ENCODE measurements around the gene NEK6.
A peak's percentile ranks its signal among the peaks of the same experiment; 100 is the strongest.

Gene NEK6

DNA sequence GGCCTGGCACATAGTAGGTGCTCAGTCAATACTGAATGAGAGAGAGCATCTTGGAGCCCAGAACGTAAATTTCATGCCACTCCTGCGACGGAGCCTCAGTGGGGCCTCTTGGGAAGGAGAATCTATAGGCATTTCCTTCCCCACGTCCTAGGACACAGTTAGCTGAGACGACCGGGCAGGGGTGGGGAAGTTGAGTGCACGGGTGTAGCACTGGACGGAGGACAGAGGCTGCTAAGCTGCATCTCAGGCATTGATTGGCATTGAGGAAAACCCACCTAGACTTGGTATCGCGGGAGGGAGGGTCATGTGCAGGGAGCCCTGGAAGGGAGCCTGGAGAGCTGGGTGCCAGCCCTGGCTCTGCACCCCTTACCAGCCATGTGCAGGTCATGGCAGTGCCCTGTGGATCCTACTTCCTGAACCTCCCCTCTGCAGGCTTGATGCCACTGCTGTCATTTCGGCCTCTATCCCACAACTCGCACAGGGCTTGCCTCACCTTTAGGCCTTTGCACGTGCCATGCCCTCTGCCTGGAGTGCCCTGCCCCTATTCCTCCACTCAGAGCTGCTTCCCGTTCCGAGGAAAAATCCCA is 25.6 kb downstream of the NEK6 start:
- Mint-ChIP-seq H3K4me3 (peak overlapping the region; percentile 17), H3K36me3 (ENCODE audit: low read depth) (peaks cover 71% of the 10 kb centered on the region), H3K9me3 (no peaks in the 10 kb centered on the region), H3K27me3 (no peaks in the 10 kb centered on the region), H3K27ac (peak overlapping the region; percentile 79), H3K4me1 (ENCODE audit: low read depth) (peaks cover 97% of the 10 kb centered on the region)
- intact Hi-C loops (cut with micrococcal nuclease): no loop called here

DNA sequence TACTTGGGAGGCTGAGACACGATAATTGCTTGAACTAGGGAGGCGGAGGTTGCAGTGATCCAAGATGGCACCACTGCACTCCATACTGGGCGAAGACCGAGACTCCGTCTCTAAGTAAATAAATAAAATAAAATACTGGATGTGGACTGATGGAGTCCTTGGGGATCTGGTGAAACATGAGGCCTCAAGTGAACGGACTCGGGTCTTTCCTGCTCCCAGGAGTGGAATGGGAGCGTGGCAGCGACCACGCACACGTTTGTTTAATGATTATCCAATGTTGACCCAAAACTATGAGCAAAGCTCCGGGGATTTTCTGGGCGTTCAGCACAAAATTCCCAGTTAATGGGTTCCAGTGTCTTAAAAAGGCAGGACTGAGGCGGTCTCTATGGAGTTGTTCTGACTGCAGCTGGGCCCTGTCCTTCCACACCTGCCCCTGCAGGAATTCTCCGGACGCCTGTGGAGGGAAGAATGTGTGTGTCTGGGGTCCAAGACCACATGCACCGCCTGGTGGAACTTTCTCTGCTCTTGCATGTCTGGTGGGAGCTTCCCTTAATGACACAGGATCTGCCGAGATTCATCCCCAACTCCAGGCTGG is 26.6 kb downstream of the NEK6 start:
- H3K27me3 Mint-ChIP-seq: no peaks in the 10 kb centered on the region
- H3K27ac Mint-ChIP-seq: peak overlapping the region; percentile 90
- intact Hi-C loops (cut with micrococcal nuclease): no loop called here
- peaks cover 74% of the 10 kb centered on the region for H3K36me3 Mint-ChIP-seq (ENCODE audit: low read depth)
- H3K4me3 Mint-ChIP-seq: no peak overlapping the region
- peaks cover 97% of the 10 kb centered on the region for H3K4me1 Mint-ChIP-seq (ENCODE audit: low read depth)
- no peaks in the 10 kb centered on the region for H3K9me3 Mint-ChIP-seq

DNA sequence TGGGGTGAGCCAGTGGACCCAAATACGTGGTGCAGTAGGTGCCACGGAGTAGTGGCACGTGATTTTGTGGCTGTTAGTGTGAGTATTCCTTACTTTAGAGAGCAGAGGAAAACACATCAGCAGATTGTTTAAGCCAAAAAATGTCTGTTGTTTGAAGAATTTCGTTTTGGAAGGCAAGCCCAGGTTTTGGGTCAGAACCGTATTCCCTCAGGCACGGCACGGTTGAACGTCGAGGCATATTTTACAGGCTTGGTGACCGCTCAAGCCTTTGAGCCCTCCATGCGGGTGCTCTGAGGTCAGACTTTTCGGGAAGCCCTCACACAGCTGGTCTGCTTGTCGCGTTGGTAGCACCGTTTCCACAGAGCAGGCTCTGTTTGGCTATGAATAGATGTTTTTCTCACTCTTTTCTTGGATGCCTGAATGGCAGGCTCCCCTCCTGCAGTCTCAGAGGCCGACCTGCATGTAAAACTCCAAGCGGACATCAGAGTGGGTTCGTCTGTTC is 27.2 kb downstream of the NEK6 start:
- intact Hi-C loops (cut with micrococcal nuclease): no loop called here
- Mint-ChIP-seq H3K27me3 (no peaks in the 10 kb centered on the region), H3K4me1 (ENCODE audit: low read depth) (peaks cover 97% of the 10 kb centered on the region), H3K4me3 (no peak overlapping the region), H3K27ac (peak overlapping the region; percentile 90), H3K9me3 (no peaks in the 10 kb centered on the region), H3K36me3 (ENCODE audit: low read depth) (peaks cover 74% of the 10 kb centered on the region)

DNA sequence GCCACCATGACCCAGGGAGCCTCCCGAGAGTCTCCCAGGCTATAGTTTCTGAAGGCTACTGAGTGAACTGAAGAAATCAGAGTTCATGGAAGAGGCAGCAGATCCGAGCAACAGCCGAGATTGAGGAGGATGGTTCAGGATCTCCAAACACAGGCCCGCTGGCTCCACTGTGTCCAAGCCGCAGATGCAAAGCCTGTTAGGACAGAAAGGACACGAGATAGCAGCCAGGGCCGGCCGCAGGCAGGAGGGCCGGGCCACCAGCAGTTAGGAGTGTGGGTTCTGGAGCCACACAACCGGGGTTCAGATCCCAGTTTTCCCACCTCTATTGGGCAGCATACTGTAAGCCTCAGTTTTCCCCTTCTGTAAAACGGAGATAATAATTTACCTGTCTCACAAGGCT is 27.7 kb downstream of the NEK6 start:
- Mint-ChIP-seq H3K36me3 (ENCODE audit: low read depth) (peaks cover 74% of the 10 kb centered on the region), H3K27ac (peak overlapping the region; percentile 90), H3K27me3 (no peaks in the 10 kb centered on the region), H3K4me1 (ENCODE audit: low read depth) (peaks cover 97% of the 10 kb centered on the region), H3K4me3 (peak overlapping the region; percentile 50), H3K9me3 (no peaks in the 10 kb centered on the region)
- intact Hi-C loops (cut with micrococcal nuclease): no loop called here

DNA sequence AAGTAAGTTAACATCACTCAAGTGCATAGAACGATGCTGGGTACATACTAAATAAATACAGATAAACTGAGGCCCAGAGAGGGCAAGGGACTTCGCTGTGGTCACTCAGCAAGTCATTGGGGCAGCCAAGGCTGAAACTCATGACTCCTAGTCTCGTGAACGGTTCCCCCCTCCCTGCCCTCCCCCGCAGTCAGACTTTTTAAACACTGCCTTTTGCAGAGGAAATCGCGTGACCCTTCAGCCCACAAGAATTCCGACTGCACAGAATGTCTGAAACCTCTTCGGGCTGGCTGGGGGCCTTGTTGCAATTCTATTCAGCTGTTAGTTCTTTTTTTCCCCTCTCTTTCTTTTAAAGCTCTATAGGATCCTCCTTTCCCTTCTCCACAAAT is 28.1 kb downstream of the NEK6 start:
- H3K27me3 Mint-ChIP-seq: no peaks in the 10 kb centered on the region
- H3K9me3 Mint-ChIP-seq: no peaks in the 10 kb centered on the region
- peaks cover 97% of the 10 kb centered on the region for H3K4me1 Mint-ChIP-seq (ENCODE audit: low read depth)
- H3K4me3 Mint-ChIP-seq: peak overlapping the region; percentile 77
- H3K36me3 Mint-ChIP-seq (ENCODE audit: low read depth): peaks cover 74% of the 10 kb centered on the region
- peak overlapping the region; percentile 90 for H3K27ac Mint-ChIP-seq
- intact Hi-C loops (cut with micrococcal nuclease): no loop called here

DNA sequence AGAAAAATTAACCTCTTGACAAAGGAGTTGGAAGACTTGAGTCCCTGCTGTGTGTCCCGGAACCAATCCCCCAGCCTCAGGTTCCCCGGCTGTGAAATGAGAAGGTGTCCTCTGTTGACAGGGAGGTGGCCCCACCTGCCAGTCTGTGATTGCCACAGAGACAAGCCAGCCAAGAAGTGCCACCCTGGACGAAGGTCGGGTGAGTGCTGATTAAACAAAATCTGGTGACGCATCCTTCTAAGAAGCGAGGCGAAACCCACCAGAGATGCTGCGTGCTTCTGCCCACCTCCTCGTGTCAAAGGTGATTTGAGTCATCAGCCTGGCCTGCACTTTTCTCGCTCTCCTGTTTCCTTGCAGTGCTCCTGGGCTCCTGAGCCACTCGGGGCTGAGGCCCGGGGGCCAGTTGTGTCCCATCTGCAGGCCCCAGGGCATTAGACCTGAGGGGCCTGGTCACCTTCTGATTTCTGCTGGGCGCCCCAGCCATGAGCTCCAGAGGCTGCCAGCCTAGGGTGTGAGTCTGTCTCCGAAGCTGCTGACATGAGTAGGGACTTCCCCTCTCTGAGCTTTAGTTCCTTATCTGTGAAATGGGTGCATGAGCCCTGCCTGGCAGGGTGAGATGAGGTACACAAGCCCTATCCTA is 28.7 kb downstream of the NEK6 start:
- Mint-ChIP-seq H3K36me3 (ENCODE audit: low read depth) (peaks cover 74% of the 10 kb centered on the region), H3K4me1 (ENCODE audit: low read depth) (peaks cover 97% of the 10 kb centered on the region), H3K27me3 (no peaks in the 10 kb centered on the region), H3K9me3 (no peaks in the 10 kb centered on the region), H3K27ac (peak overlapping the region; percentile 90), H3K4me3 (peak overlapping the region; percentile 77)
- intact Hi-C loops (cut with micrococcal nuclease): no loop called here

DNA sequence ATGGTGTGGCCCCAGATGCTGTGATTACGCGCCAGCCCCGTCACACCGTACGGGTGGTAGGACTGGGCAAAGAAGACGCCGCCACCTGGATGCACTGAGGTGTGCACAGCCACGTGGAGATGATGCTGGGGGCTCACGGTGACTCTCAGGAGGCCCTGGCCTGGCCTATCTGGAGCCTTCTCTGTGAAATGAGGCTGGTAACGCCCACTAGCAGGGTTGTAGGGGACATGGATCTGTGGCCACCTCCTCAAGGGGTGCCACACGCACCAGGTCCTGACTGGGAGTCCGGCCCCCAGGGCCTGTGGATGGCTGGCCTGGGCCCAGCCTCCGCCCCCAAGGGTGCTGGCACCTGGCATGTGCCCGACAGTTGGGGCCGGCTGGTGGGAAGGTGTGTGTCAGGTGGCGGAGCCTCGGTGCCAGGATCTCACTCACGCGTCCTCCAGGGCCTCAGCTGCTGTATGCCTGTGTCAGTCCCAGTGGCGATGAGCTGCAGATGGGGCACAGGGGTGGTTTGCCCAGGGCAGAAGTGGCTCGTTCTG is 32.4 kb downstream of the NEK6 start:
- H3K27ac Mint-ChIP-seq: peak overlapping the region; percentile 66
- peaks cover 98% of the 10 kb centered on the region for H3K4me1 Mint-ChIP-seq (ENCODE audit: low read depth)

DNA sequence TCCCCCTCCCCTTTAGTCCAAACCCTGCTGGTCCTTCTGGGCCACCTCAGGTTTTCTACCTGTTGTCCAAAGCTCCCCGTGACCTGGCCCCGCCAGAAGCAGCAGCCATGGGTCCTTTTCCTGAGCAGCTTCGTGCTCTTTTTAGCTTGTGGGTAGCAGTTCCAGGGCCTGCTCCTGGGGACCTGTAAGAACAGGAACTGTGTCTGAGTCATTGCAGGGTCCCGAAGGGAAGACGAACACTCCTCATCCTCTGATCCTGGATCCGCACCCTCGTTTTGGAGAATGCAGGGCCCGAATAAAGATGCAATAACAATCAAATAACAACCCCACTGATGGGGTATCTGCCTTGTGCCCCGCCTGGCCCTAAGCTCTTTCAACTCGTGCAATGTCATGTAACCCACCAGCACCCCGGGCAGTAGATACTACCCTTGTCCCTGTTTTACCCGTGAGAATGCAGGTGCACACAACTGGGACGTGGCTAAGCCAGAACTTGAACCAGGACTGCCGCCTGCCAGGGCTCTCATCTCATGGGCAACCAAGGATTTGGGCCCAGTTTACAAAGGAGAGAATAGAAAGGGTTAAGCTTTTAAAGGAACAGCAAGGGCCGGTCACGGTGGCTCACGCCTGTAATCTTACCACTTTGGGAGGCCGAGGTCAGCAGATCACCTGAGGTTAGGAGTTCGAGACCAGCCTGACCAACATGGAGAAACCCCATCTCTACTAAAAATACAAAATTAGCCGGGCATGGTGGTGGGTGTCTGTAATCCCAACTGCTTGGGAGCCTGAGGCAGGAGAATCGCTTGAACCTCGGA is 33.2 kb downstream of the NEK6 start:
- H3K4me1 Mint-ChIP-seq (ENCODE audit: low read depth): peaks cover 100% of the 10 kb centered on the region
- H3K36me3 Mint-ChIP-seq (ENCODE audit: low read depth): peaks cover 91% of the 10 kb centered on the region
- no peaks in the 10 kb centered on the region for H3K9me3 Mint-ChIP-seq
- H3K27ac Mint-ChIP-seq: peak overlapping the region; percentile 66
- intact Hi-C loops (cut with micrococcal nuclease): loop anchor here (5.0 to 10.0 kb wide), 2 partner anchors 34 to 156 kb away; partner anchors contain the start of gene NEK6
- H3K4me3 Mint-ChIP-seq: peak overlapping the region; percentile 52
- H3K27me3 Mint-ChIP-seq: no peaks in the 10 kb centered on the region

More for the DNA sequence above, 32.4 kb downstream of the NEK6 start:
- Mint-ChIP-seq H3K27me3 (no peaks in the 10 kb centered on the region), H3K4me3 (peak overlapping the region; percentile 52), H3K9me3 (no peaks in the 10 kb centered on the region), H3K36me3 (ENCODE audit: low read depth) (peaks cover 88% of the 10 kb centered on the region)
- intact Hi-C loops (cut with micrococcal nuclease): loop anchor here (5.0 to 10.0 kb wide), 2 partner anchors 33 to 155 kb away; partner anchors contain the start of gene NEK6

DNA sequence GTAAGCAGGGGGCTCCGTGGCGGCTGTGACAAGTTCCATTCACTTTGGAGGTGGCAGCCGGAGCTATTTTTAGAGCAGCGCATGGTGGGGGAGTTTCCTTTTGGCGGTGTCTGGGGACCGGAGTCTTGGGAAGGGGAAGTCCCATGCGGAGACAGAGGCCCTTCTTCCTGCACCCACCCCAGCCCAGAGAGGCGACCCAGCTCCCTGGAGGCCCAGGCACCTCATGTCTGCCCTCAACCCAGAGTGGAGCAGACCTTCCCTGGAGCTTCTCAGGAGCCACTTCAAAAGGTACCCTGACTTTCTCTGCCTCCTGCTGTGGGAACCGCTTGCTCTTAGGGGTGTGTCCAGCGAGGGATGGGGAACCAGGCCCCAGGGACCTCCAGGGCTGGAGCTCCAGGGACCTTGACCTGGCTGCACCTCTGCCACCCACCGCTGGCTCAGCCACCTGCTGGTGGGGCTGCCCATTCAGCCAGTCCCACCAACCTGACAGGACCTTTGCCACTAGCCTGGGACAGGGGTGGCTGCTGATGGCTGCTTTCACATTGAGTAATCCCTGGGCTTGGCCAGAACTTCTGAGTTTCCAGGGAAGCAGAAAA is 34.1 kb downstream of the NEK6 start:
- no peaks in the 10 kb centered on the region for H3K27me3 Mint-ChIP-seq
- no peaks in the 10 kb centered on the region for H3K9me3 Mint-ChIP-seq
- intact Hi-C loops (cut with micrococcal nuclease): loop anchor here (5.0 to 10.0 kb wide), 2 partner anchors 35 to 157 kb away; partner anchors contain the start of gene NEK6
- peaks cover 92% of the 10 kb centered on the region for H3K36me3 Mint-ChIP-seq (ENCODE audit: low read depth)
- peak overlapping the region; percentile 66 for H3K27ac Mint-ChIP-seq
- H3K4me3 Mint-ChIP-seq: peak overlapping the region; percentile 52
- H3K4me1 Mint-ChIP-seq (ENCODE audit: low read depth): peaks cover 100% of the 10 kb centered on the region

DNA sequence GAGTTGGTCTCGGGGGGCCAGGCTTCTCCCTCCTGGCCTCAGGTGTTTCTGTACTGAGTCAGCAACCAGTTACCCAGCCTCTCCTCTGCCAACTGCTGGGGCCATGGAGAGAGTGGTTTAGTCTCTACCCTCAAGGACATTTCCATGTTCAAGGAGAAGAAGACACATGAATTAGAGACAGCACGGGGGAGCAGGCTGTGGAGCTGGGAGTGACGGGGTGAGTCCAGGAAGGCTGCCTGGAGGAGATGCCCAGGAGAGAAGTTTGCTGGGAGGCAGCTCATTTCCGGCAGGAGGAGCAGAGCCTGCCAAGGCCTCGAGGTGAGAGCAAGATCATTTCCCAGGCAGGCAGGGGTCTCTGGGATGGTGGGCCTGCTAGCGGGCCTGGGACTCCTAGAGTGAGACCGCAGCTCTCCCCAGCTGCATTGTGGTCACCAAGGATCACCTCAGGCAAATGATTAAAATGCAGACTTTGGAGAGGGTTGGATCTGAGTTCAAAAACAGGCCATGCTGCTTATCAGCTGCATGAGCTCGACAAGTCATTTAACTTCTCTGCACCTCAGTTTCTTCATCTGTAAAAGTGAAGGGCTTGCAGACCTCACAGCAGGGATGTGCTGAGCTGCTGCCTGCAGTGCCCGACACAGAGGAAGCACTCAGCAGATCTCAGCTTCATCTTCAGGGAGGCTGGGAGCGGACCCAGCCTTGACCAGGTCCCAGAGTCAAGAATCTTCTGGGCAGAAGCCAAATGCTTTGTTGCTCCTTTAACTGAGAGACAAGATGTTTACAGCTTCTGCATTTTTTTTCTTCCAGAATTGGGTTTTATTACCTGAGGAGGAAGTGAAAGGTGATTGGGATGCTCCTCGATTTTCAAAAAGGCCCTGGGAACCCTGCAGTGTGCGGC is 35.2 kb downstream of the NEK6 start:
- H3K4me3 Mint-ChIP-seq: no peak overlapping the region
- peak overlapping the region; percentile 66 for H3K27ac Mint-ChIP-seq
- intact Hi-C loops (cut with micrococcal nuclease): loop anchor here (5.0 to 10.0 kb wide), 2 partner anchors 36 to 158 kb away; partner anchors contain the start of gene NEK6
- H3K27me3 Mint-ChIP-seq: no peaks in the 10 kb centered on the region
- peaks cover 87% of the 10 kb centered on the region for H3K36me3 Mint-ChIP-seq (ENCODE audit: low read depth)
- peaks cover 94% of the 10 kb centered on the region for H3K4me1 Mint-ChIP-seq (ENCODE audit: low read depth)
- no peaks in the 10 kb centered on the region for H3K9me3 Mint-ChIP-seq

DNA sequence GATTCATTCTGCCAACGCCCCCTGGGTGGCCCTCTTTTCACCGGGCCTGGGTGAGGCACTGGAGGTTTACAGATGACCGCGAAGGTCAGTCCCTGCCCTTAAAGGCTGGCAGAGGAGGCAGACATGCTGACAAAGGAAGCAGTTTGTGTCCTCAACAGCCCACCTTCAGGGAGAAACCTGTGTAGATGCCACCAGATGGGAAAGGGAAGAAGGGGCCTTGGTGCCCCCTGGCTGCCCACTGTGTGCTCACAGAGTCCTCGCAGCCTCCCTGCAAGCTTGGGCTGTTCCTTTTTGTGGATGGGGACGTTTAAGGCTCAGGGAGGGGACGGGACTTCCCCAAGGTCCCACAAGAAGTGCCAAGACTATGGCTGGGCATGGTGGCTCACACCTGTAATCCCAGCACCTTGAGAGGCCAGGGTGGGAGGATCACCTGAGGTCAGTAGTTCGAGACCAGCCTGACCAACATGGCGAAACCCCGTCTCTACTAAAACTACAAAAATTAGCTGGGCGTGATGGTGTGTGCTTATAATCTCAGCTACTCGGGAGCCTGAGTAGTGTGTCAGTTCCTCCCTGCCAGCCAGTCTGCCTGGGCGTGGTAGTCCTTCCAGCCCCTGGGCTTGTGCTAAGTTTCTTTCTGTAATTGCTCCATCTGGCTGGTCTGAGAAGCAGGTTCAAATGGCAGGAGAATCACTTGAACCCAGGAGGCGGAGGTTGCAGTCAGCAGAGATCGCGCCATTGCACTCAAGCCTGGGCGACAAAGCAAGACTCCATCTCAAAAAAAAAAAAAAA is 36.2 kb downstream of the NEK6 start:
- intact Hi-C loops (cut with micrococcal nuclease): loop anchor here (5.0 to 10.0 kb wide), 2 partner anchors 37 to 159 kb away; partner anchors contain the start of gene NEK6
- H3K9me3 Mint-ChIP-seq: no peaks in the 10 kb centered on the region
- no peak overlapping the region for H3K4me3 Mint-ChIP-seq
- H3K27ac Mint-ChIP-seq: peak overlapping the region; percentile 8
- H3K27me3 Mint-ChIP-seq: no peaks in the 10 kb centered on the region
- H3K4me1 Mint-ChIP-seq (ENCODE audit: low read depth): peaks cover 92% of the 10 kb centered on the region
- H3K36me3 Mint-ChIP-seq (ENCODE audit: low read depth): peaks cover 87% of the 10 kb centered on the region
